Non-pigmented ciliary epithelial cell (primary cell): ENCODE data around the gene SLC35A2.
"Not testable (repeated sequence)": the region's sequence is repeated elsewhere in the genome, so short reads cannot be mapped to it uniquely, and the experiment has no call there.

Experiments
- DNase-seq: peaks from one replicate; pipeline ENCODE4 v3.0.0-alpha.2; 2010; ENCODE audit warnings: low read depth

The SLC35A2 gene

DNA sequence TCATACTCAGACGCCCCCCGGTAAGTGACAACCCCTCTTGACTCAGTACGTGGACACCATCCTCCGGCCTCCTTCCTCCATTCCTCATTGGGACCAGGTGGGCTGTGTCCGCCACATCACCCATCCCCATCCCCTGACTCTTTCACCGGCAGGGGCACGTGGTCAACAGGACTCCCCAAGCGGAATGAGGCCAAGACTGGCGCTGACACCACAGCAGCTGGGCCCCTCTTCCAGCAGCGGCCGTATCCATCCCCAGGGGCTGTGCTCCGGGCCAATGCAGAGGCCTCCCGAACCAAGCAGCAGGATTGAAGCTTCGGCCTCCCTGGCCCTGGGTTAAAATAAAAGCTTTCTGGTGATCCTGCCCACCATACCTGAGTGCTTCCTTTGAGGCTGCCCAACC lies 8.7 kb downstream of the SLC35A2 start:
- no peak for DNase-seq

- DNase-seq, result no peak
Measured at GRCh38 chrX:48902135-48902534, 9.3 kb downstream of the SLC35A2 start.

DNA sequence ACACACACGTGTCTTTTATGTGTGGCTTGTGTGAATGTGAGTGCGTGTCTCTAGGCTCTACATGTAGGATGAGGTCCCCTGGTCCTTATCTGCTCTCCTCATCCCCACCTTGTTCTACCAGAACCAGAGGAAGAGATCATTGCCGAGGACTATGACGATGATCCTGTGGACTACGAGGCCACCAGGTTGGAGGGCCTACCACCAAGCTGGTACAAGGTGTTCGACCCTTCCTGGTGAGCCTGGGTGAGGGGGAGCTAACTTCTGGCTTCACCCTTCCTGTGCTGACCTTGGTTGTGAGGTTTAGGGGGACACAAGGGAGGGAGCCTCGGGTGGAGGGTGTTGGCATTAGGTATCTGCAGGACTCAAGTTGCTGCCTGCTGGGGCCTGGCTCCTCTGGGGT lies 10.4 kb downstream of the SLC35A2 start:
- no peak for DNase-seq

DNA sequence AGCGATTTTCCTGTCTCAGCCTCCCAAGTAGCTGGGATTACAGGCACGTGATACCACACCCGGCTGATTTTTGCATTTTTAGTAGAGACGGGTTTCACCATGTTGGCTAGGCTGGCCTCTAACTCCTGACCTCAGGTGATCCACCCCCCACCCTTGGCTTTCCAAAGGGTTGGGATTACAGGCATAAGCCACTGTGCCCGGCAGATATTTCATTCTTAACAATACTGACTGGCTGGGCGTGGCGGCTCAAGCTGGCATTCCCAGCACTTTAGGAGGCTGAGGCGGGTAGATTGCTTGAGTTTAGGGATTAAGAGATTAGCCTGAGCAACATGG lies 12.4 kb downstream of the SLC35A2 start:
- DNase-seq, result no peak

GRCh38 chrX:48897625-48898306 lies 13.7 kb downstream of the SLC35A2 start, which contains the start of the genes PQBP1 and TIMM17B:
TSS of gene PQBP1 (plus strand) at chrX:48897930. CDS start at chrX:48898510, 580 bp downstream.
TSS of gene TIMM17B (minus strand) at chrX:48897768. CDS start at chrX:48897749, 19 bp downstream.
- peak; percentile 85 for DNase-seq

GRCh38 chrX:48897157-48897624 lies 14.3 kb downstream of the SLC35A2 start:
- no peak for DNase-seq

DNA sequence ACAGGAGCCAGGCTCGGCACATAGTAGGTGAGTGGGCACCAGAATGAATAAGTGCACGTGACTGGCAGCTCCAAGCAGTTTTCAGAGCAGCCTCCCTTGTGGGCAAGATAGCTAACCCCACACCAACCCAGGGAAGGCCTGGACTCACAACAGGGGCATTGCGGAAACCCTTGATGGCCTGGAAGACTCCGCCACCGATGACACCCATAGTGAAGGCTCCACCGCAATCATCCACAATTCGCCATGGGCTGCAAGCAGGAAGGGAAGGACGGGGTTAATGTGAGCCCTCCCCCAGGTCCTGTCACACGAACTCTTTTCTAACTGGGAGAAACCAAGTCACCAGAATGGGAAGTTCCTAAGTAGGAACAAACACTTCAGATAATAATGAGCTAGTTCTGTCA lies 14.8 kb downstream of the SLC35A2 start:
- no peak for DNase-seq

DNA sequence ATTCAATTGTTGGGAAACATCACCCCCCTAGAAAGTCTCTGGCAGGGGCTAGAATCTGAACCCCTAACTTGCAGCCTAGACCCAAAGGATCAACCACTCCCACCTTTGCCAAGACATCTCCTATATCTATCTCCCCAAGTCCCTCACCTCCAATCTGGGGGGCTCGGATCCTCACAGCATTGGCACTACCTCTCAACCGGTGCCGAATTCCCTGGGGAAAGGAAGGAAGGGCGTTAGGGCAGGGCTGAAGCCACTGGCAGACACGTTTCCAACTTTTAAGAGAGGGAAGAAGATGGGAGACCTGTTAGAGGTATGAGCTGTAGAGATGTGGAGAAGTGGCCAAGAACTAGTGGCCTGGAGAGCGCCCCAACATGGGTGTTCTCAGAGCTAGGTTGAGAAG lies 16.6 kb downstream of the SLC35A2 start:
- DNase-seq, result no peak

DNA sequence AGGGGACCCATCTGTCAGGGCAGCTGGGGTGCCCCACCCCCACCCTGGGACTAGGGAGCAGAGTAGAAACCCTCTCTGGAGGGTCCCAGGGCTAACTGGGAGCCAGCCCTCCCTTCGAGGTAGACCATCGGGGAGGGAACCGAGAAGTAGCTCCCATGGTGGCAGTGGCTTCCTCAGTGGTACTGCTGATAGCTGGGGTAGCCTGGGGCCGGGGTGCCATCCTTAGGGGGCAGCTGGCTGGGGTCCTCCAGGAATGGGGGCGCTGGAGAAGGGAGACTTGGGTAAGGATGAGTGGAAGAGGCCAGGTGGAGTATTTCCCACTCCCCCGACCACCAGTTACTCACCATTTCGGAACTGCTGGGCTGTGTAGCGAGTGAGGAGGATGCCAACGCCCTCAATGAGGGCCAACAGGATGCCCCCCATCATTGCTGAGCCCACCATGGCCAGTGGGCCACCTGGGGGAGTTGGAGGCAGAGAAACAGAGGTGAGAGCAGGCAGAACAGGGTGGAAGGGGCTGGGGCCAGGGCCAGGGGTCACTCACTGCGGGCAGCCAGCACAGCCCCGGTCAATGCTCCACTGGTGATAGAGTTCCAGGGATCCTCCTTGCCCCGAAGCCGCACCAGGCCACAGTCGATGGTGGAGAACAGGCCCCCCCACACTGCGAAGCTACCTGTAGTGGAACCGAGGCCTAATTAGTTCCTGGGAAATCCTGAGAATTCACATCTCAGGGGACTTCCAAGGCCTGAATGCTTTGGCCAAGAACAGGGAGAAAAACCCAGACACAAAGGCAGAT lies 17.7 kb downstream of the SLC35A2 start:
- no peak for DNase-seq

GRCh38 chrX:48892896-48893295 lies 18.6 kb downstream of the SLC35A2 start:
- DNase-seq, result no peak

DNA sequence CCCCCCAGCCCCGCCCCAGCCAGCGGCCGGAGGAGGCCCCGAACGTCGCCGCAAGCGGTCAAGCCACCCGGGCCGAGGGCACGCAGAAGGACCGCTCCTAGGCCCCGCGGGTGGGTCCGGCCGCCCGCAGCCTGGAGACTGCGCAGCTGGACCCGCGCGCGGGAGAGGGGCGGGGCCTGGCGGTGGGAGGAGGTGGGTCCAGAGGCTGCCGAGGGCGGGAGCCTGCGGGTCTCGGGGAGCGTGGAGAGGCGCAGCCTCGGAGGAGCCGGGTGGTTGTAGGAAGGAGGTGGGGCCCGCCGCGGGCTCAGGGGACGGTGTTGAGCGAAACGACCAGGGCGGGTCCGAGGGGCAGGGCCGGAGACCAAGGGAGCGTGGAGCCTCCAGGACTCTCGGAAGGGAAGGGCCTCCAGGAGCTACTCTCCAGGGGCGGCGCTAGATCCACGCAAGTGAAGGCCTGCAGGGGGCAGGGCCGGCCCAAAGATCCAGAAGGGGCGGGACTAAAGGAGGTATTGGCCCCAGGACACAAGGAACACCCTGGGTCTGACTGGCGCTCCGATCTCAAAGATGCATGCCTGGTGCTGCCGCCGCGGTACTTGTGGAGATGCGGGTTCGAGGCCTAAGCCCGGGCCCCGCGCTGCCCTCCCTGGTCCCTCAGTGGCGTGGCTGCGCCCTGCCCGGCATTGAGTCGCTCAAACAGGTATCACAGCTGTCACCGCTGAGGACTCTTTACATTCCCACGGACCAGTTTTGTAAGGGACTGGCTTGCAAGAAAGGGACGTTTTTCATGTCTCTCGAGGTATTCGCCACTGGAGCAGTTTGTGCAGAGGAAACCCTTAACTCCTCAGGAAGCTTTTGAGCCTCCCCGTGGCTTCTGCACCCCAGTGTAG lies 19.8 kb downstream of the SLC35A2 start:
- DNase-seq, result no peak

GRCh38 chrX:48890934-48891401 lies 20.5 kb downstream of the SLC35A2 start:
- no peak for DNase-seq

GRCh38 chrX:48890296-48890925 lies 21.0 kb downstream of the SLC35A2 start:
- no peak for DNase-seq

- not testable (repeated sequence) for DNase-seq
Measured at GRCh38 chrX:48886586-48886985, 24.9 kb downstream of the SLC35A2 start.

DNA sequence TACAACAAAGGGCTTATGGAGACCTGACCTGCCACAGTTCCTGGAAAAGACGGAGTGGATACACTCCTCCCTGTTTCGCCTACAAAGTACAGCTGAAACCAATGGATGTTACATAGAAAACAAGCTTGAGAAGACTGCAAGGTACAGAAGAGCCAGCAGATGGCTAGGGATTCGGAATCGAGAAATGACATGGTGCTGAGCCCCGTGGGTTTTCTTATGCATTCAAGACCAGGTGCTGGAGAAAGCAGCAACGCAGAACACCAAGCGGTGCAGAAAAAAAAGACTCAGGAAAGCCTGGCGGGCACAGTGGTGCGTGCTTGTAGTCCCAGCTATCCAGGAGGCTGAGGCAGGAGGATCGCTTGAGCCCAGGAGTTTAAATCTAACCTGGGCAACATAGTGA lies 27.7 kb downstream of the SLC35A2 start:
- DNase-seq, result no peak

- DNase-seq, result not testable (repeated sequence)
Measured at GRCh38 chrX:48876944-48877343, 34.5 kb downstream of the SLC35A2 start.

- not testable (repeated sequence) for DNase-seq
Measured at GRCh38 chrX:48872017-48872416, 39.4 kb downstream of the SLC35A2 start.

- DNase-seq, result peak; percentile 63
Measured at GRCh38 chrX:48864210-48864609, 47.2 kb downstream of the SLC35A2 start.

GRCh38 chrX:48854898-48855297 lies 56.5 kb downstream of the SLC35A2 start:
- no peak for DNase-seq

DNA sequence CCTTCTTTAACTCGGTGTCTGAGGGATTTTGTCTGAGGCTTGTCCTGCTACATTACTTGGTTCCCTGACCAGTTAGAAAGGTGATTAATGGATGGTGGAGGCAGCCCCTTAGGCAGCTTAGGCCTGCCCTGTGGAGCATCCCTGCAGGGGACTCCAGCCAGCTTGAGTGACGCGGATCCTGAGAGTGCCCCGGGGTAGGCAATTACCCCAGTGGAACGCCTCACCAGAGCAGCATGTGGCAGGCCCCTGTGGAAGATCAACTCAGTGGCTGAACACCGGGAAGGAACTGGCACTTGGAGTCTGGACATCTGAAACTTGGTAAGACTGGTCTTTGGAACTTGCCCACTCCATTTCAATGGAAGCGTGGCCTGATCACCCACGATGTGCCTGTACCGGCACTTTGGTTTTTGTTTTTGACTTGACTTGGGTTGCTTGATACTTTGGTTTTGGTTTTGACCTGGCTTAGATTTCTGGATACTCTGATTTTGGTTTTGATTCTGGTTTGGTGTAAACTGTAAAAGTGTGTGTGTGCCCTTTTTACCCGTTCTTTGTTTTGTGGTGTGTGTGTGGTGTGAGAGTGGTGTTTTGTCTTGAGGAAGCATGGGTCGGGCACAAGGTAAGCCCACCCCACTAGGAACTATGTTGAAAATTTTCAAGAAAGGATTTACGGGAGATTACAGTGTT lies 57.2 kb downstream of the SLC35A2 start:
- DNase-seq, result not testable (repeated sequence)

DNA sequence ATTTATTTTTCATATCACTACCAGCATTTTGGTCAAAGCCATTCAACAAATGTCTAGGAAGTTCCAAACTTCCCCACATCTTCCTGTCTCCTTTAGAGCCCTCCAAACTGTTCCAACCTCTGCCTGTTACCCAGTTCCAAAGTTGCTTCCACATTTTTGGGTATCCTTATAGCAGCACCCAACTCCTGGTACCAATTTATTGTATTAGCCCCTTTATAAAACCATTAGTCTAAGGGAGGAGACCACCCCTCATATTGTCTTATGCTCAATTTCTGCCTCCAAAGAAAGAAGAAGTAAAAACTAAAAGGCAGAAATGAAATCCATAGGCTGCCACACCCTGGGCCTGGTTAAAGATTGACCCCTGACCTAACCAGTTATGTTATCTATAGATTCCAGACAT lies 58.0 kb downstream of the SLC35A2 start:
- not testable (repeated sequence) for DNase-seq
